H1 (cell line): ENCODE results near the gene CEP41. TPM values are rescaled to one million over a fixed set of nuclear protein-coding genes. Genes with fewer than 3 reads are reported as not detected.
A peak's percentile ranks its signal among the peaks of the same experiment; 100 is the strongest.

Source experiments
- CTCF ChIA-PET: fragments of 300-600 bp; sonication (Branson Sonifier 250); formaldehyde crosslinking; loops from one replicate; lab custom pipeline; 2021; ENCODE audit not compliant: partially characterized antibody; lab: Charles Lee
- POLR2A ChIA-PET: fragments of 300-600 bp; sonication (Branson Sonifier 250); formaldehyde crosslinking; loops from one replicate; lab custom pipeline; 2021; ENCODE audit warnings: inconsistent platforms; ENCODE audit not compliant: partially characterized antibody; lab: Charles Lee
- DNase-seq, 2 experiments: peaks; one replicate each; pipeline versions ENCODE4 v3.0.0 to v3.0.0-alpha.2; 2010 to 2022; ENCODE audit warnings: low spot score in 2 of 2, low read depth in 1 of 2, mixed read lengths in 1 of 2
- FAIRE-seq: peaks from 2 replicates; lab custom pipeline; 2011; peaks lifted over from hg19 to GRCh38; lab: Jason Lieb, UNC
- H2AFZ ChIP-seq: 2 replicates; pipeline ENCODE4 v1.8.1; 2012; ENCODE audit warnings: low read length, inconsistent platforms
- H2AK5ac ChIP-seq: 2 replicates; pipeline ENCODE4 v1.6.1; 2013; ENCODE audit warnings: low read depth, low read length
- H2BK120ac ChIP-seq: replicated peaks from 2 replicates; pipeline ENCODE3; 2013; ENCODE audit warnings: low read depth, low read length, inconsistent platforms
- H2BK12ac ChIP-seq: 2 replicates; pipeline ENCODE4 v1.6.1; 2013; ENCODE audit warnings: low read depth, low read length
- H2BK15ac ChIP-seq: 2 replicates; pipeline ENCODE4 v1.6.1; 2013; ENCODE audit warnings: low read length
- H2BK20ac ChIP-seq: 2 replicates; pipeline ENCODE4 v1.6.1; 2013; ENCODE audit warnings: low read length
- H2BK5ac ChIP-seq: 2 replicates; pipeline ENCODE4 v1.6.1; 2013; ENCODE audit warnings: low read depth, low read length
- H3K14ac ChIP-seq: 2 replicates; pipeline ENCODE4 v1.6.1; 2013; ENCODE audit warnings: inconsistent platforms; ENCODE audit not compliant: insufficient read length
- H3K18ac ChIP-seq: 2 replicates; pipeline ENCODE4 v1.6.1; 2013; ENCODE audit warnings: low read length; ENCODE audit errors: extremely low read depth
- H3K23ac ChIP-seq: 2 replicates; pipeline ENCODE4 v1.6.1; 2013; ENCODE audit warnings: inconsistent platforms; ENCODE audit not compliant: insufficient read length
- H3K23me2 ChIP-seq: 2 replicates; pipeline ENCODE4 v1.6.1; 2013; ENCODE audit warnings: low read depth, low read length
- H3K27ac ChIP-seq: 2 replicates; pipeline ENCODE4 v1.6.1; 2011; ENCODE audit warnings: low read depth, low read length, inconsistent platforms
- H3K27me3 ChIP-seq, 4 experiments: replicated peaks in 1 of 4; 1 replicate in 1 of 4; 2 replicates in 3 of 4; pipeline versions ENCODE4 v1.6.1 to v1.8.1; 2011 to 2013; ENCODE audit warnings: low read length in 3 of 4, mild to moderate bottlenecking in 3 of 4, inconsistent platforms in 2 of 4, mixed read lengths in 2 of 4, moderate library complexity in 1 of 4; ENCODE audit not compliant: control insufficient read depth in 3 of 4, insufficient read depth in 3 of 4; ENCODE audit errors: extremely low read depth in 1 of 4
- H3K36me3 ChIP-seq, 4 experiments: 2 replicates each; pipeline versions ENCODE4 v1.6.1 to v1.8.1; 2011 to 2013; ENCODE audit warnings: mild to moderate bottlenecking in 4 of 4, low read length in 3 of 4, moderate library complexity in 2 of 4, control low read depth in 1 of 4, inconsistent platforms in 1 of 4; ENCODE audit not compliant: insufficient read depth in 4 of 4, control insufficient read depth in 2 of 4
- H3K4ac ChIP-seq: replicated peaks from 2 replicates; pipeline ENCODE3; 2013; ENCODE audit warnings: low read length, low read depth, mixed read lengths, inconsistent platforms; ENCODE audit not compliant: insufficient read length
- H3K4me1 ChIP-seq, 4 experiments: replicated peaks in 1 of 4; 1 replicate in 1 of 4; 2 replicates in 3 of 4; pipeline versions ENCODE4 v1.6.1 to v1.8.1; 2011 to 2013; ENCODE audit warnings: low read length in 3 of 4, inconsistent platforms in 2 of 4, mixed read lengths in 1 of 4; ENCODE audit not compliant: insufficient read depth in 4 of 4, control insufficient read depth in 3 of 4
- H3K4me2 ChIP-seq, 2 experiments: 2 replicates each; pipeline versions ENCODE4 v1.6.1 to v1.8.1; 2011 to 2013; ENCODE audit warnings: low read depth in 2 of 2, low read length in 2 of 2, control low read depth in 1 of 2, inconsistent platforms in 1 of 2, mild to moderate bottlenecking in 1 of 2; ENCODE audit not compliant: insufficient read depth in 1 of 2
- H3K4me3 ChIP-seq, 4 experiments: fragments of 200-600, 300-600 bp in 1 of 4; sonication (generic), shearing (Covaris generic), sonication (Bioruptor Twin) in 1 of 4; 2 replicates each; pipeline versions ENCODE4 v1.5.1 to v1.8.1; 2011 to 2016; ENCODE audit warnings: low read length in 4 of 4, low read depth in 3 of 4, control low read depth in 2 of 4, inconsistent platforms in 2 of 4, mild to moderate bottlenecking in 2 of 4, mixed read lengths in 1 of 4, moderate library complexity in 1 of 4; ENCODE audit not compliant: insufficient read depth in 2 of 4; ENCODE audit errors: extremely low read depth in 1 of 4
- H3K56ac ChIP-seq: replicated peaks from 2 replicates; pipeline ENCODE3; 2013; ENCODE audit warnings: low read depth, mild to moderate bottlenecking, mixed read lengths, low read length, inconsistent platforms; ENCODE audit not compliant: insufficient read length
- H3K79me1 ChIP-seq: 2 replicates; pipeline ENCODE4 v1.6.1; 2013; ENCODE audit warnings: low read depth, low read length, control low read depth
- H3K79me2 ChIP-seq, 2 experiments: 2 replicates each; pipeline versions ENCODE4 v1.6.1 to v1.8.1; 2012 to 2013; ENCODE audit warnings: low read length in 2 of 2, mild to moderate bottlenecking in 2 of 2, inconsistent platforms in 1 of 2; ENCODE audit not compliant: insufficient read depth in 2 of 2, control insufficient read depth in 1 of 2
- H3K9ac ChIP-seq, 4 experiments: replicated peaks in 1 of 4; 1 replicate in 1 of 4; 2 replicates in 3 of 4; pipeline versions ENCODE4 v1.6.1 to v1.8.1; 2011 to 2013; ENCODE audit warnings: low read depth in 3 of 4, low read length in 3 of 4, control low read depth in 2 of 4, mild to moderate bottlenecking in 2 of 4, moderate library complexity in 2 of 4, inconsistent platforms in 1 of 4; ENCODE audit errors: extremely low read depth in 1 of 4
- H3K9me3 ChIP-seq, 2 experiments: 2 replicates each; pipeline versions ENCODE4 v1.6.1 to v1.8.1; 2012 to 2013; ENCODE audit warnings: mild to moderate bottlenecking in 2 of 2, moderate library complexity in 2 of 2, control low read depth in 1 of 2, inconsistent platforms in 1 of 2, low read depth in 1 of 2, low read length in 1 of 2, mixed read lengths in 1 of 2; ENCODE audit not compliant: insufficient read depth in 2 of 2
- H4K20me1 ChIP-seq, 2 experiments: replicated peaks in 1 of 2; 2 replicates each; pipeline versions ENCODE3 to v1.8.1; 2011 to 2013; ENCODE audit warnings: inconsistent platforms in 2 of 2, low read length in 2 of 2, mild to moderate bottlenecking in 1 of 2; ENCODE audit not compliant: insufficient read depth in 2 of 2, control insufficient read depth in 1 of 2
- H4K5ac ChIP-seq: 2 replicates; pipeline ENCODE4 v1.6.1; 2013; ENCODE audit warnings: low read length, low read depth, mixed read lengths, inconsistent platforms; ENCODE audit not compliant: insufficient read length
- H4K8ac ChIP-seq: 2 replicates; pipeline ENCODE4 v1.8.0; 2013; ENCODE audit warnings: mild to moderate bottlenecking, moderate library complexity, low read length, inconsistent platforms; ENCODE audit not compliant: insufficient read depth; ENCODE audit errors: extremely low read depth
- H4K91ac ChIP-seq: replicated peaks from 2 replicates; pipeline ENCODE3; 2013; ENCODE audit warnings: low read length, mixed read lengths, inconsistent platforms; ENCODE audit not compliant: insufficient read length
- BACH1 ChIP-seq: IDR thresholded peaks from 2 replicates; pipeline ENCODE4 v1.6.1; 2012; ENCODE audit warnings: low read length, improper control_type of control experiment
- CBX8 ChIP-seq: fragments of 300-800, 300-1000 bp; sonication (generic); IDR thresholded peaks from 2 replicates; pipeline ENCODE4 v1.7.1; 2016; ENCODE audit warnings: low read depth, low read length, borderline replicate concordance
- EZH2 ChIP-seq: fragments of 200-600 bp; sonication (generic); IDR thresholded peaks from 2 replicates; pipeline ENCODE4 v1.7.1; 2012; ENCODE audit warnings: low read depth, mild to moderate bottlenecking, moderate library complexity, low read length, inconsistent platforms; ENCODE audit not compliant: severe bottlenecking
- GTF2F1 ChIP-seq: IDR thresholded peaks from 2 replicates; pipeline ENCODE4 v1.6.1; 2012; ENCODE audit warnings: low read depth, low read length, improper control_type of control experiment, borderline replicate concordance
- JUND ChIP-seq: IDR thresholded peaks from 2 replicates; pipeline ENCODE4 v1.6.1; 2011; ENCODE audit warnings: mild to moderate bottlenecking, improper control_type of control experiment, low read length
- NANOG ChIP-seq: IDR thresholded peaks from 2 replicates; pipeline ENCODE4 v1.6.1; 2011; ENCODE audit warnings: low read length, low read depth, mild to moderate bottlenecking, inconsistent platforms; ENCODE audit not compliant: insufficient read depth, poor library complexity, severe bottlenecking
- POLR2AphosphoS5 ChIP-seq: IDR thresholded peaks from 2 replicates; pipeline ENCODE4 v1.6.1; 2011; ENCODE audit warnings: low read depth, low read length
- RAD21 ChIP-seq, 2 experiments: IDR thresholded peaks in 1 of 2; conservative IDR thresholded peaks in 1 of 2; 2 replicates each; pipeline ENCODE4 v1.6.1; 2011; ENCODE audit warnings: low read depth in 2 of 2, low read length in 2 of 2, improper control_type of control experiment in 1 of 2, inconsistent platforms in 1 of 2, mild to moderate bottlenecking in 1 of 2, moderate library complexity in 1 of 2
- RFX5 ChIP-seq: IDR thresholded peaks from 2 replicates; pipeline ENCODE4 v1.6.1; 2011; ENCODE audit warnings: low read depth, low read length, improper control_type of control experiment, borderline replicate concordance
- YY1 ChIP-seq: IDR thresholded peaks from 2 replicates; pipeline ENCODE4 v1.6.1; 2011; ENCODE audit warnings: low read depth, mild to moderate bottlenecking, low read length
- WGBS, 2 experiments: shearing (Covaris generic) in 1 of 2; methylation state at CpG; one replicate each; pipeline versions ENCODE4 v1.1.6 to v1.1.7; 2013 to 2015; ENCODE audit warnings: low lambda C conversion rate in 2 of 2, mixed read lengths in 2 of 2, inconsistent platforms in 1 of 2, low coverage in 1 of 2, missing lambda C conversion rate in 1 of 2; ENCODE audit not compliant: insufficient replicate concordance in 2 of 2, insufficient coverage in 1 of 2, insufficient read length in 1 of 2; ENCODE audit errors: extremely low coverage in 1 of 2, missing lambda C conversion rate in 1 of 2; 5-methylcytosine and 5-hydroxymethylcytosine counted together
- polyA plus RNA-seq, 7 experiments: library from polyadenylated mRNA; depleted of rRNA in 3 of 7; stranded (reverse) in 5 of 7; unstranded in 2 of 7; fragments of >200 nt in 5 of 7; fragments of 200-250 nt in 2 of 7; gene quantifications; 1 replicate in 5 of 7; 2 replicates in 1 of 7; 4 replicates in 1 of 7; pipeline versions ENCODE4 v1.2.1 to v1.2.3, GENCODE V29; 2011 to 2013; ENCODE audit warnings: missing spikeins in 2 of 7, mixed read lengths in 2 of 7
- total RNA-seq: library from RNA; stranded (reverse); fragmentation: NEBNext Ultra II Directional; extraction: Animal tissue kit (Norgen Biotek cat#: 25700); gene quantifications from 2 replicates; pipeline ENCODE4 v1.2.1, GENCODE V29; 2021
- TF ChIP-seq, protein P1 (sequence below): IDR thresholded peaks from 2 replicates; pipeline ENCODE4 v1.6.1; 2012; ENCODE audit warnings: inconsistent platforms

Gene CEP41
- total and polyA plus RNA-seq, 2 of the 8 experiments (the other 6 are each of a cell fraction or from before 2014, with no cell fraction given): 9.3 to 12.8 TPM

DNA sequence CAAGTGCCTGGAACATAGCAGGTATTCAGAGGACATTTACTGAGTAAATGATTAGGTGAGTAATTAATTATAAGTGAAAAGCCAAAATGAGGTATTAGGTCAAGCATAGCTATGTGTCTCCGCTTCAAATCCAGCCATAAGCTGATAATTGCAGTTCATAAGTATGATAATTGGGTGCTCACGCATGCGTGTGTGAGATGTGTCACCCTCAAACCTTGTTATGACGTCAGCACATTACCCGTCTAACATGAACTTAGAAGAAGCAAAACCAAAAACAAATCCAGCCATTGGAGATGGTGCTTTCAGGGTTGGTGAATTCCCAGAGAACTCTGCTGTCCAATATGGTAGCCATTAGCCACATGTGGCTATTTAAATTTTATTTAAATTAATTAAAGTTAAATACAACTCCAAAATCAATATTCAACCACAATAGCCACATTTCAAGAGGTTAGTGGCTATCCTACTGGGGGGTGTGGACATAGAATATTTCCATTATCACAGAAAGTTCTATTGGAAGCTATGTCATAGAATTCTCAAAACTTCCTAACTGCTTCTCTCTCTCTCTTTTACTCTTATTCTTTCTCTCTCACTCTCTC, 96.4 kb downstream of the CEP41 start, which contains the start of gene CPA5:
Gene CPA5 (plus strand): TSS at position 546 of the 596 bp plus-strand sequence. CDS start 1,670 bp downstream, outside the sequence.
- no peak within 1 kb of the TSS for H3K4ac ChIP-seq
- no peak within 1 kb of the TSS; the same call in 1 of the 2 replicates for H2BK5ac ChIP-seq
- H3K23me2 ChIP-seq: no peaks in the 10 kb centered on the region
- ChIA-PET CTCF (interaction anchor here (1.4 to 3.0 kb wide), 2 partner anchors 37 to 66 kb away, joined by 3 to 12 read pairs; partner anchors contain the start of gene CPA1), POLR2A (interaction anchor here (1.6 kb wide), 1 partner anchor 12 kb away, joined by 3 read pairs; no protein-coding TSS in a partner anchor)
- no peak within 1 kb of the TSS for H4K91ac ChIP-seq
- H4K8ac ChIP-seq: no peak within 1 kb of the TSS
- no peaks in the 10 kb centered on the region for H3K79me2 ChIP-seq
- H3K79me1 ChIP-seq: no peaks in the 10 kb centered on the region
- H3K27me3 ChIP-seq: no peaks in the 10 kb centered on the region
- H2BK12ac ChIP-seq: 0 out of 2 replicates have a peak within 1 kb of the TSS, but pooled peaks have one; percentile 55
- H3K14ac ChIP-seq: no peak within 1 kb of the TSS
- H3K9me3 ChIP-seq: no peaks in the 10 kb centered on the region
- H4K5ac ChIP-seq: peak within 1 kb of the TSS; percentile 16
- no peak within 1 kb of the TSS; the same call in 1 of the 2 replicates for H3K27ac ChIP-seq
- peak within 1 kb of the TSS; percentile 16 to 34; a peak in 3 of 4 replicates for H3K4me2 ChIP-seq
- H3K4me1 ChIP-seq: peaks cover 2 to 7% (median 3%) of the 10 kb centered on the region in 4 experiments
- WGBS, 2 experiments: 90% methylated on average over 5 of the region's 5 CpGs; no CpG with 5 or more reads in 1 of the 2 experiments
- no peak within 1 kb of the TSS; the same call in 1 of the 2 replicates for H2BK20ac ChIP-seq
- H3K18ac ChIP-seq: no peak within 1 kb of the TSS; the same call in 1 of the 2 replicates
- no peak within 1 kb of the TSS for H3K23ac ChIP-seq
- 0 out of 2 replicates have a peak within 1 kb of the TSS, but pooled peaks have one; percentile 21 for H2AFZ ChIP-seq
- H2AK5ac ChIP-seq: no peak within 1 kb of the TSS; the same call in 1 of the 2 replicates
- no peaks in the 10 kb centered on the region for H3K36me3 ChIP-seq
- H3K4me3 ChIP-seq: peak within 1 kb of the TSS in 1 of 4 experiments; percentile 10; a peak in 2 of 8 replicates
- FAIRE-seq (no peak), DNase-seq (no peak)
- no peak within 1 kb of the TSS for H3K56ac ChIP-seq
- H4K20me1 ChIP-seq: no peaks in the 10 kb centered on the region
- no peak within 1 kb of the TSS for H3K9ac ChIP-seq
- no peak within 1 kb of the TSS for H2BK15ac ChIP-seq
- no peak within 1 kb of the TSS for H2BK120ac ChIP-seq
- TF ChIP-seq POLR2AphosphoS5 (no peak), NANOG (no peak), EZH2 (no peak), RAD21 (IDR thresholded peaks at IDR 0.05 in 1 of 2, conservative IDR thresholded peaks at IDR 0.05 in 1 of 2; ENCODE audit: low read depth in 2 of 2, low read length in 2 of 2) (no peak), CBX8 (no peak), JUND (no peak), YY1 (no peak), RFX5 (no peak), GTF2F1 (no peak), BACH1 (no peak)
- TF ChIP-seq, protein P1, sequence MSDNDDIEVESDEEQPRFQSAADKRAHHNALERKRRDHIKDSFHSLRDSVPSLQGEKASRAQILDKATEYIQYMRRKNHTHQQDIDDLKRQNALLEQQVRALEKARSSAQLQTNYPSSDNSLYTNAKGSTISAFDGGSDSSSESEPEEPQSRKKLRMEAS: no peak
